ENCODE measurements around the gene MINPP1.
"Not testable (repeated sequence)": the region's sequence is repeated elsewhere in the genome, so short reads cannot be mapped to it uniquely, and the experiment has no call there.

DNA sequence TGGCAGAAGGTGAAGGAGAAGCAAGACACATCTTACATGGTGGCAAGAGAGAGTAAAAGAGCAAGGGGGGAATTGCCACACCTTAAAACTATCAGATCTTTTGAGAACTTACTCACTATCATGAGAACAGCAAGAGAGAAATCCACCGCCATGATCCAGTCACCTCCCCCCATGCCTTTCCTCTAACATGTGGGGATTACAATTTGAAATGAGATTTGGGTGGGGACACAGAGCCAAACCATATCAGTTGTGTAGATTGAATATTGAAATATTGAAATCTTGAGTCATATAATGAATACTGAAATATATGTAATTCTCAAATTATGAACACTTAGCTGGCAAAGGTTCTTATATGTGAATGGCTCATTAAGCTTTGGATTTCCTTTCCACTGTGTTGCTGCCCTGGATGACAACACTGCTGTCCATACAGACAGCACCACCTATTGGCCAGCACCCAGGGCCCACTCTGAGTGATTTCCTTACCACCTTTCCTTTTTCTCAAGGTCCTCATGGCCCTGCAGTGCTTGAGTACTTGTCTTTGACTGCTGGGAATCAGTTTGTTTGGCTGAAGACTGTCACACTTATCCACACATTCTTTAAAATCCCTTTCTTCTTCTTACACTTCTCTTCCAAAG lies 48.0 kb upstream of the MINPP1 start:
- TF ChIP-seq POLR2A (IDR thresholded peaks at IDR 0.05); CTCF (IDR thresholded peaks at IDR 0.05 in 8 of 11, conservative IDR thresholded peaks at IDR 0.05 in 3 of 11); POLR2AphosphoS5 (IDR thresholded peaks at IDR 0.05): not testable (repeated sequence)
